Coronary artery (tissue), 2 donors: ENCODE results near the gene TMPRSS11E.
"Not testable (repeated sequence)": the region's sequence is repeated elsewhere in the genome, so short reads cannot be mapped to it uniquely, and the experiment has no call there.

ENCODE experiments used
- DNase-seq: peaks from one replicate; pipeline ENCODE4 v3.0.0-alpha.2; 2017; ENCODE audit warnings: low spot score
- H3K27ac ChIP-seq, 2 donors: fragments of 200-600 bp; sonication (generic); one replicate each; pipeline ENCODE4 v1.5.1; 2016 to 2019
- H3K4me3 ChIP-seq: fragments of 200-600 bp; sonication (generic); 2 replicates; pipeline ENCODE4 v1.5.1; 2016; ENCODE audit warnings: mild to moderate bottlenecking, moderate library complexity
- CTCF ChIP-seq: fragments of 200-600 bp; sonication (generic); IDR thresholded peaks from one replicate; pipeline ENCODE4 v1.5.1; 2019; ENCODE audit warnings: antibody characterized with exemption

Gene TMPRSS11E

GRCh38 chr4:68407868-68408190, 39.4 kb upstream of the TMPRSS11E start:
- TF ChIP-seq CTCF, result no peak
- no peak for DNase-seq
- Histone ChIP-seq H3K4me3 (no peak overlapping the region), H3K27ac (no peak overlapping the region)

- DNase-seq, result no peak
- no peak for TF ChIP-seq CTCF
- Histone ChIP-seq H3K27ac (no peak overlapping the region), H3K4me3 (no peak overlapping the region)
Measured at GRCh38 chr4:68410149-68410548, 37.1 kb upstream of the TMPRSS11E start.

GRCh38 chr4:68410643-68411042, 36.6 kb upstream of the TMPRSS11E start:
- H3K27ac ChIP-seq, result no peak overlapping the region
- no peak for TF ChIP-seq CTCF
- no peak for DNase-seq
- H3K4me3 ChIP-seq, result no peak overlapping the region

GRCh38 chr4:68412031-68412430, 35.2 kb upstream of the TMPRSS11E start:
- H3K27ac ChIP-seq, H3K4me3 ChIP-seq, DNase-seq: not testable (repeated sequence)

- Histone ChIP-seq H3K4me3 (no peak overlapping the region), H3K27ac (no peak overlapping the region)
- no peak for TF ChIP-seq CTCF
- no peak for DNase-seq
Measured at GRCh38 chr4:68416591-68416990, 30.7 kb upstream of the TMPRSS11E start.

- DNase-seq, result no peak
- no peak overlapping the region for H3K27ac ChIP-seq
- no peak overlapping the region for H3K4me3 ChIP-seq
- TF ChIP-seq CTCF, result no peak
Measured at GRCh38 chr4:68426516-68426915, 20.7 kb upstream of the TMPRSS11E start.

- no peak for DNase-seq
- no peak for TF ChIP-seq CTCF
- Histone ChIP-seq H3K27ac (no peak overlapping the region), H3K4me3 (no peak overlapping the region)
Measured at GRCh38 chr4:68430337-68430736, 16.9 kb upstream of the TMPRSS11E start.

GRCh38 chr4:68432320-68432719, 14.9 kb upstream of the TMPRSS11E start:
- Histone ChIP-seq H3K4me3 (no peak overlapping the region), H3K27ac (no peak overlapping the region)
- no peak for DNase-seq
- no peak for TF ChIP-seq CTCF
